ENCODE measurements around the gene PCNX3. TPM values are rescaled to one million over a fixed set of nuclear protein-coding genes. Genes with fewer than 3 reads are reported as not detected.
"Not testable (repeated sequence)": the region's sequence is repeated elsewhere in the genome, so short reads cannot be mapped to it uniquely, and the experiment has no call there.

The PCNX3 gene
- total RNA-seq, 8 experiments from 2014 or later: 12.0 to 52.7 (median 19.5) TPM

DNA sequence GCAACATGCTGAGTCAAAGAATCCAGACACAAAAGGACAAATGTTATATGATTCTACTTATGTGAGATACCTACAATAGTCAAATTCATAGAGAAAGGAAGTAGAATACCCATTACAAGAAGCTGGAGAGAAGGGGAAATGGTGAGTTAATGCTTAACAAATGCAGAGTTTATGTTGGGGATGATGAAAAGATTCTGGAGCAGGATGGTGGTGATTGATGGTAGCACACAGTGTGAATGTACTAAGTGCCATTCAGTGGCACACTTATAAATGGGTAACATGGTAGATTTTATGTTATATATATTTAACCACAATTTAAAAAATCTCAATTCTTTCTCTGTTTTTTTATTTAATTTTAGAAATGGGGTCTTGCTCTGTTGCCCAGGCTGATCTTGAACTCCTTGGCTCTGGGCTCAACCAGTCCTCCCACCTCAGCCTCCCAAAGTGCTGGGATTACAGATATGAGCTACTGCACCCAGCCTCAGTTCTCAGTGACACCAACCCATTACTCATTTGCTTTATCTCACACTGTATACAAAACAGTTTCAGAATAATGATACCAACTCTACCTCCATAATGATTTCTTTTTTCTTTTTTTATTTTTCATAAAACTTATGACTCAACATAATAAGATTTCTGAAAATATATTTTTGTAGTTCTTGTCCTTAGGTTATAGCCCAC, 56.7 kb downstream of the PCNX3 start:
- Histone ChIP-seq H3K27ac (no peak overlapping the region), H3K4me1 (replicated peaks in 1 of 2) (no peaks in the 10 kb centered on the region), H3K4me3 (no peak overlapping the region)
- in situ Hi-C loops (cut with MboI; ENCODE audit: low pct_unique_long_range_greater_than_20kb in 2 of 9, low sequenced_read_pairs in 9 of 9, unreplicated experiment in 9 of 9): no loop called here
- no peak for ATAC-seq (replicated peaks in 6 of 8)

- WGBS, 10 experiments: 9 to 100% (median 74%) methylated on average over 1 to 2 of the region's 2 CpGs
- Histone ChIP-seq H3K27ac (no peak overlapping the region), H3K4me3 (no peak overlapping the region), H3K4me1 (replicated peaks in 1 of 2) (no peaks in the 10 kb centered on the region)
- in situ Hi-C loops (cut with MboI; ENCODE audit: low pct_unique_long_range_greater_than_20kb in 2 of 9, low sequenced_read_pairs in 9 of 9, unreplicated experiment in 9 of 9): no loop called here
- no peak for ATAC-seq (replicated peaks in 6 of 8)
Observed at GRCh38 chr11:65672982-65673381, 57.4 kb downstream of the PCNX3 start.

GRCh38 chr11:65680192-65680743, 64.7 kb downstream of the PCNX3 start:
- no peak for ATAC-seq (replicated peaks in 6 of 8)
- in situ Hi-C loops (cut with MboI; ENCODE audit: low pct_unique_long_range_greater_than_20kb in 2 of 9, low sequenced_read_pairs in 9 of 9, unreplicated experiment in 9 of 9): no loop called here
- Histone ChIP-seq H3K27ac (no peak overlapping the region), H3K4me3 (no peak overlapping the region), H3K4me1 (replicated peaks in 1 of 2) (no peaks in the 10 kb centered on the region)
- 59 to 100% (median 77%) methylated on average over 2 to 5 of the region's 5 CpGs; no CpG with 5 or more reads in 1 of the 10 experiments for whole genome bisulfite sequencing, 10 experiments

GRCh38 chr11:65683480-65683879, 67.9 kb downstream of the PCNX3 start:
- in situ Hi-C loops (cut with MboI; ENCODE audit: low pct_unique_long_range_greater_than_20kb in 2 of 9, low sequenced_read_pairs in 9 of 9, unreplicated experiment in 9 of 9); ATAC-seq (replicated peaks in 6 of 8); H3K4me1 ChIP-seq (replicated peaks in 1 of 2); H3K4me3 ChIP-seq; H3K27ac ChIP-seq: not testable (repeated sequence)
- 10 to 80% (median 71%) methylated on average over 1 to 6 of the region's 6 CpGs; no CpG with 5 or more reads in 3 of the 10 experiments for WGBS, 10 experiments

DNA sequence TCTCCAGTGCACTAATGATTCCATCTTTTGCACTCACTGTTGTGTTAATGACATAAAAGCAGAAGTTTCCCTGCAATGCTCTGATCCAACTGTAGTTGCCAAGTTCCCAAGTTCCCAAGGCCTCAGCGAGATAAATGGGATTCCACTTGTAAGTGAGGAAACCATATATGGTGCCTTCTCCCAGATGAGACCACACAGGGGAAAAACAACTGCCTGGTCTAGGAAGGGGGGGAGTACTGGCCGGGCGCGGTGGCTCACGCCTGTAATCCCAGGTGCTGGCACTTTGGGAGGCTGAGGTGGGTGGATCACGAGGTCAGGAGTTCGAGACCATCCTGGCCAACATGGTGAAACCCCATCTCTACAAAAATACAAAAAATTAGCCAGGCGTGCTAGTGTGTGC, 70.4 kb downstream of the PCNX3 start:
- WGBS, 10 experiments: 0 to 100% (median 73%) methylated on average over 1 to 7 of the region's 8 CpGs; no CpG with 5 or more reads in 3 of the 10 experiments
- Histone ChIP-seq H3K4me1 (replicated peaks in 1 of 2) (no peaks in the 10 kb centered on the region), H3K27ac (no peak overlapping the region), H3K4me3 (no peak overlapping the region)
- no peak for ATAC-seq (replicated peaks in 6 of 8)
- in situ Hi-C loops (cut with MboI; ENCODE audit: low pct_unique_long_range_greater_than_20kb in 2 of 9, low sequenced_read_pairs in 9 of 9, unreplicated experiment in 9 of 9): no loop called here

Other genes with a start within 250 kb of the PCNX3 start
- gene SLC25A45, start 233.1 kb upstream of the PCNX3 start, total RNA-seq: 10 to 100 TPM in 1 of 8 experiments, 1 to 10 TPM in 4, under 1 TPM in 3; 0.11 to 10.0 (median 1.9) TPM
- gene FRMD8, start 229.1 kb upstream of the PCNX3 start, total RNA-seq: 10 to 100 TPM in 4 of 8 experiments, 1 to 10 TPM in 4; 3.1 to 28.2 (median 11.0) TPM
- gene NEAT1, start 193.0 kb upstream of the PCNX3 start, total RNA-seq: 1,000 to 10,000 TPM in 2 of 8 experiments, 100 to 1,000 TPM in 1, 10 to 100 TPM in 5; 10.9 to 1,983 (median 59.7) TPM
- over 10,000 TPM in 4 of 8 experiments, 1,000 to 10,000 TPM in 4; 4,364 to 49,781 (median 11,043) TPM for gene MALAT1, start 116.7 kb upstream of the PCNX3 start, total RNA-seq
- 100 to 1,000 TPM in 1 of 8 experiments, 10 to 100 TPM in 7; 39.2 to 119 (median 57.7) TPM for gene SCYL1, start 90.7 kb upstream of the PCNX3 start, total RNA-seq
- 10 to 100 TPM in 4 of 8 experiments, 1 to 10 TPM in 4; 1.5 to 69.9 (median 25.5) TPM for gene LTBP3, start 57.4 kb upstream of the PCNX3 start, total RNA-seq
- 10 to 100 TPM; 37.4 to 74.2 (median 55.0) TPM for gene ZNRD2, start 45.3 kb upstream of the PCNX3 start, total RNA-seq
- 10 to 100 TPM; 18.6 to 63.4 (median 28.8) TPM for gene FAM89B, start 43.2 kb upstream of the PCNX3 start, total RNA-seq
- gene EHBP1L1, start 39.7 kb upstream of the PCNX3 start, total RNA-seq: 10 to 100 TPM in 3 of 8 experiments, 1 to 10 TPM in 5; 1.5 to 44.6 (median 5.5) TPM
- gene KCNK7, start 20.0 kb upstream of the PCNX3 start, total RNA-seq: 1 to 10 TPM in 2 of 8 experiments, under 1 TPM in 5, not detected in 1; 0.18 to 1.9 (median 0.38) TPM
- 10 to 100 TPM in 7 of 8 experiments, 1 to 10 TPM in 1; 7.3 to 33.0 (median 15.9) TPM for gene MAP3K11, start 1.6 kb upstream of the PCNX3 start, total RNA-seq
- 10 to 100 TPM in 3 of 8 experiments, 1 to 10 TPM in 5; 4.8 to 16.1 (median 8.0) TPM for gene SIPA1, start 22.3 kb downstream of the PCNX3 start, total RNA-seq
- 10 to 100 TPM; 16.7 to 56.1 (median 32.2) TPM for gene RELA, start 47.1 kb downstream of the PCNX3 start, total RNA-seq
- gene KAT5, start 96.5 kb downstream of the PCNX3 start, total RNA-seq: 10 to 100 TPM; 33.4 to 66.8 (median 48.6) TPM
- gene RNASEH2C, start 105.0 kb downstream of the PCNX3 start, total RNA-seq: 10 to 100 TPM; 12.7 to 80.0 (median 25.4) TPM
- 10 to 100 TPM in 1 of 8 experiments, 1 to 10 TPM in 7; 2.7 to 12.9 (median 4.8) TPM for gene AP5B1, start 165.2 kb downstream of the PCNX3 start, total RNA-seq
- under 1 TPM in 5 of 8 experiments, not detected in 3; 0.05 to 0.85 (median 0.21) TPM for gene OVOL1, start 171.3 kb downstream of the PCNX3 start, total RNA-seq
- 1 to 10 TPM; 1.5 to 6.7 (median 4.2) TPM for gene SNX32, start 218.2 kb downstream of the PCNX3 start, total RNA-seq
- gene CFL1, start 242.4 kb downstream of the PCNX3 start, total RNA-seq: 1,000 to 10,000 TPM in 1 of 8 experiments, 100 to 1,000 TPM in 7; 482 to 1,056 (median 733) TPM
- 10 to 100 TPM; 27.4 to 47.3 (median 42.1) TPM for gene MUS81, start 244.7 kb downstream of the PCNX3 start, total RNA-seq

Data from motor neuron (in vitro differentiated cells).